ENCODE results near the gene SLC9A9. TPM values are rescaled to one million over a fixed set of nuclear protein-coding genes. Genes with fewer than 3 reads are reported as not detected.

The SLC9A9 gene
- total RNA-seq, 2 donors from 2014 or later = 29.6 to 60.1 TPM

DNA sequence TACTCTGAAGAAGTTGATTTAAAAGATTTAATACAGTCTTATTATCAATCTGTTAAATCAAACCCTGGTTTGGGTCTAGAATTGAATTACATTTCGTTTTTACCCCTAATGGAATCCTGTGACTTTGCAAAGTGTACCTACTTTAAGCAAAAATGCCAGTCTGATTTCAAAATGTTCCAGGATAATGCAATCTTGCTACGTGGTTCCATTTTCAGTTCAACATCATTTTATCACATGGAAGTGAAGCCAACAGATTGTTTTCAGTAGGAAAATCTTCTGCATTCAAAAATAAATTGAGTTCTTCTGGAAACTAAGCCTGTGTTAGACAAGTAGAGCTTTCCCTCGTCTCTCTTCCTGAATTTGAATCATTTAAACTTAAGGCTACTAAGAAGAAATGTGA lies 372.3 kb downstream of the SLC9A9 start:
- Histone ChIP-seq H3K9me3 (no peaks in the 10 kb centered on the region), H3K27me3 (replicated peaks; ENCODE audit: insufficient read depth) (no peaks in the 10 kb centered on the region), H3K36me3 (no peaks in the 10 kb centered on the region), H3K27ac (no peak overlapping the region), H3K4me3 (no peak overlapping the region), H3K4me1 (ENCODE audit: control insufficient read depth in 1 of 2, low read depth in 2 of 2) (no peaks in the 10 kb centered on the region)
- DNase-seq (ENCODE audit: low spot score) = no peak
- no peak for ATAC-seq (ENCODE audit: insufficient number of reproducible peaks, low FRiP score, low read depth)
- TF ChIP-seq, protein P1, sequence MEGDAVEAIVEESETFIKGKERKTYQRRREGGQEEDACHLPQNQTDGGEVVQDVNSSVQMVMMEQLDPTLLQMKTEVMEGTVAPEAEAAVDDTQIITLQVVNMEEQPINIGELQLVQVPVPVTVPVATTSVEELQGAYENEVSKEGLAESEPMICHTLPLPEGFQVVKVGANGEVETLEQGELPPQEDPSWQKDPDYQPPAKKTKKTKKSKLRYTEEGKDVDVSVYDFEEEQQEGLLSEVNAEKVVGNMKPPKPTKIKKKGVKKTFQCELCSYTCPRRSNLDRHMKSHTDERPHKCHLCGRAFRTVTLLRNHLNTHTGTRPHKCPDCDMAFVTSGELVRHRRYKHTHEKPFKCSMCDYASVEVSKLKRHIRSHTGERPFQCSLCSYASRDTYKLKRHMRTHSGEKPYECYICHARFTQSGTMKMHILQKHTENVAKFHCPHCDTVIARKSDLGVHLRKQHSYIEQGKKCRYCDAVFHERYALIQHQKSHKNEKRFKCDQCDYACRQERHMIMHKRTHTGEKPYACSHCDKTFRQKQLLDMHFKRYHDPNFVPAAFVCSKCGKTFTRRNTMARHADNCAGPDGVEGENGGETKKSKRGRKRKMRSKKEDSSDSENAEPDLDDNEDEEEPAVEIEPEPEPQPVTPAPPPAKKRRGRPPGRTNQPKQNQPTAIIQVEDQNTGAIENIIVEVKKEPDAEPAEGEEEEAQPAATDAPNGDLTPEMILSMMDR (IDR thresholded peaks at IDR 0.05) = no peak

GRCh38 chr3:143472731-143473523 lies 375.3 kb downstream of the SLC9A9 start:
- Histone ChIP-seq H3K4me1 (ENCODE audit: control insufficient read depth in 1 of 2, low read depth in 2 of 2) (no peaks in the 10 kb centered on the region), H3K4me3 (no peak overlapping the region), H3K9me3 (no peaks in the 10 kb centered on the region), H3K36me3 (no peaks in the 10 kb centered on the region), H3K27ac (no peak overlapping the region), H3K27me3 (replicated peaks; ENCODE audit: insufficient read depth) (no peaks in the 10 kb centered on the region)
- no peak for ATAC-seq (ENCODE audit: insufficient number of reproducible peaks, low FRiP score, low read depth)
- no peak for DNase-seq (ENCODE audit: low spot score)
- TF ChIP-seq, protein P1 (IDR thresholded peaks at IDR 0.05) = no peak

DNA sequence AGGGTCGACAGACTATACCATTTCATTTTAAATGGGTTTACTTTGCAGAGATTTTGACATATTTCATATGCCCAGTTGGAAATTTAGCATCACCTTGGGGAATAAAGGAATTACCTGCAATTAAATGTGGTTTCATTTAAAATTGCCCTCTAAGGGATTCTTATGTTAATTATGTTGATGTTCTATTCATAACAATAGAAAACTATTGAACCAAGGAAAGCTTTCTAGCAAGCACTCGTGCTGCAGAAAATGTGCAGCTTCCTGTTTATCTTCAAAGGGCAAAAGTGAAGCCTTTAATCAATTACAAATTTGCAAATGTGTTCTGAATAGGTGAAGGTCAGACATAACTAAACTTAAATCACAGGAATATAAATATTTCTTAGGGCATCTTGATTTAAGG lies 376.6 kb downstream of the SLC9A9 start:
- H3K4me3 ChIP-seq = no peak overlapping the region
- ATAC-seq (ENCODE audit: insufficient number of reproducible peaks, low FRiP score, low read depth) = no peak
- no peaks in the 10 kb centered on the region for H3K9me3 ChIP-seq
- TF ChIP-seq, protein P1 (IDR thresholded peaks at IDR 0.05) = no peak
- H3K4me1 ChIP-seq (ENCODE audit: control insufficient read depth in 1 of 2, low read depth in 2 of 2) = no peaks in the 10 kb centered on the region
- no peaks in the 10 kb centered on the region for H3K36me3 ChIP-seq
- no peaks in the 10 kb centered on the region for H3K27me3 ChIP-seq (replicated peaks; ENCODE audit: insufficient read depth)
- no peak overlapping the region for H3K27ac ChIP-seq
- DNase-seq (ENCODE audit: low spot score) = no peak

- TF ChIP-seq, protein P1 (IDR thresholded peaks at IDR 0.05) = no peak
- Histone ChIP-seq H3K27ac (no peak overlapping the region), H3K36me3 (peaks cover 6% of the 10 kb centered on the region), H3K4me1 (ENCODE audit: control insufficient read depth in 1 of 2, low read depth in 2 of 2) (no peaks in the 10 kb centered on the region), H3K4me3 (no peak overlapping the region), H3K27me3 (replicated peaks; ENCODE audit: insufficient read depth) (no peaks in the 10 kb centered on the region), H3K9me3 (no peaks in the 10 kb centered on the region)
- ATAC-seq (ENCODE audit: insufficient number of reproducible peaks, low FRiP score, low read depth) (no peak), DNase-seq (ENCODE audit: low spot score) (no peak)
Observed at GRCh38 chr3:143469159-143469558, 379.1 kb downstream of the SLC9A9 start.

DNA sequence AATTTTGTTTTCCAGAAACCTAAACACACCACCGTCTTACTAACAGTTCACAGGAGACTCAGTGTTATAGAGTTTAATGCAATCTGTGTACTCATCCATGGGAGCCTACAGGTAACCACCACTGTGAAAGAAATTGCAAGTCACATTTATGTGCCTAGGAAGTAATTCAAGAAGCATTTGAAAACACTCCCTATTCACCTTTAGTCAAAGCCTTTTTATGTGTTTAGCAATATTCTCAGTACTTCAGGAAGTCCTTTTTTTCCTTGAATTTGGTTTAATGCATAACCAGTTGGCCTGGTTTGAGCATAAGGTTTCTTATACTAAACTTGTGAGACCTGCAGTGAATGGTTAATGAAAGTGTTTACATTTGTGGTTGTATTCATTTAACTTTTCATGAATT lies 382.6 kb downstream of the SLC9A9 start:
- DNase-seq (ENCODE audit: low spot score) = no peak

More for the DNA sequence above, 382.6 kb downstream of the SLC9A9 start:
- Histone ChIP-seq H3K4me3 (no peak overlapping the region), H3K27ac (no peak overlapping the region), H3K4me1 (ENCODE audit: control insufficient read depth in 1 of 2, low read depth in 2 of 2) (no peaks in the 10 kb centered on the region), H3K27me3 (replicated peaks; ENCODE audit: insufficient read depth) (no peaks in the 10 kb centered on the region), H3K36me3 (peaks cover 6% of the 10 kb centered on the region), H3K9me3 (no peaks in the 10 kb centered on the region)
- TF ChIP-seq, protein P1 (IDR thresholded peaks at IDR 0.05) = no peak
- no peak for ATAC-seq (ENCODE audit: insufficient number of reproducible peaks, low FRiP score, low read depth)
